CD4-positive, alpha-beta memory T cell (primary cell): ENCODE measurements around the gene NEAT1. TPM values are rescaled to one million over a fixed set of nuclear protein-coding genes. Genes with fewer than 3 reads are reported as not detected.

Source experiments
- CTCF ChIA-PET: fragments of 350-600 bp; sonication (Branson Sonifier 250); formaldehyde crosslinking; loops from one replicate; lab custom pipeline; 2021; ENCODE audit warnings: inconsistent platforms; ENCODE audit not compliant: partially characterized antibody; lab: Charles Lee
- POLR2A ChIA-PET: fragments of 350-600 bp; sonication (Branson Sonifier 250); formaldehyde crosslinking; loops from one replicate; lab custom pipeline; 2021; ENCODE audit not compliant: partially characterized antibody; lab: Charles Lee
- DNase-seq, 5 donors: peaks; one replicate each; pipeline versions ENCODE4 v3.0.0 to v3.0.0-alpha.2; 2020 to 2022; ENCODE audit warnings: mixed read lengths in 1 of 5
- H3K27ac ChIP-seq: one replicate; pipeline ENCODE4 v1.7.0; 2013; ENCODE audit warnings: low read depth, low read length
- H3K27me3 ChIP-seq: 2 replicates; pipeline ENCODE4 v1.7.0; 2013; ENCODE audit warnings: mild to moderate bottlenecking, low read length, moderate library complexity; ENCODE audit not compliant: insufficient read depth
- H3K36me3 ChIP-seq: 2 replicates; pipeline ENCODE4 v1.7.0; 2013; ENCODE audit warnings: mild to moderate bottlenecking, low read length, moderate library complexity; ENCODE audit not compliant: insufficient read depth
- H3K4me1 ChIP-seq: 2 replicates; pipeline ENCODE4 v1.7.0; 2013; ENCODE audit warnings: mild to moderate bottlenecking, low read length, moderate library complexity; ENCODE audit not compliant: insufficient read depth
- H3K4me3 ChIP-seq, 2 donors: one replicate each; pipeline ENCODE4 v1.7.0; 2013; ENCODE audit warnings: low read length in 2 of 2, mild to moderate bottlenecking in 1 of 2
- H3K9me3 ChIP-seq, 2 donors: one replicate each; pipeline ENCODE4 v1.7.0; 2013; ENCODE audit warnings: low read length in 2 of 2, control low read depth in 1 of 2; ENCODE audit not compliant: control insufficient read depth in 1 of 2
- H3K27ac Mint-ChIP-seq, 7 donors: one replicate each; pipeline ENCODE4 v1.8.0; 2020 to 2021; ENCODE audit warnings: mixed read lengths in 7 of 7, mild to moderate bottlenecking in 6 of 7, inconsistent platforms in 3 of 7, moderate library complexity in 3 of 7
- H3K27me3 Mint-ChIP-seq, 2 donors: one replicate each; pipeline ENCODE4 v1.8.0; 2020 to 2021; ENCODE audit warnings: mixed read lengths in 2 of 2
- H3K36me3 Mint-ChIP-seq, 2 donors: one replicate each; pipeline ENCODE4 v1.8.0; 2020 to 2021; ENCODE audit warnings: mixed read lengths in 2 of 2, inconsistent platforms in 1 of 2, mild to moderate bottlenecking in 1 of 2
- H3K4me1 Mint-ChIP-seq, 4 donors: one replicate each; pipeline ENCODE4 v1.8.0; 2020 to 2021; ENCODE audit warnings: mixed read lengths in 4 of 4, mild to moderate bottlenecking in 1 of 4
- H3K4me3 Mint-ChIP-seq, 8 donors: one replicate each; pipeline ENCODE4 v1.8.0; 2020 to 2021; ENCODE audit warnings: mixed read lengths in 8 of 8, mild to moderate bottlenecking in 7 of 8, moderate library complexity in 6 of 8, inconsistent platforms in 3 of 8
- H3K9me3 Mint-ChIP-seq, 8 donors: one replicate each; pipeline ENCODE4 v1.8.0; 2020 to 2021; ENCODE audit warnings: mixed read lengths in 8 of 8, mild to moderate bottlenecking in 5 of 8, inconsistent platforms in 3 of 8, moderate library complexity in 1 of 8
- intact Hi-C: fragments of 100-400 bp; cut with micrococcal nuclease; formaldehyde crosslinking; loops from one replicate; pipeline ENCODE4 v1.15.1; 2023
- polyA plus RNA-seq, 2 donors: library from polyadenylated mRNA; unstranded; fragments of 300-500 nt; fragmentation: Illumina TruSeq; gene quantifications; one replicate each; pipeline ENCODE4 v1.2.3, GENCODE V29; 2021
- total RNA-seq, 2 experiments: library from RNA; stranded (reverse); gene quantifications; one replicate each; pipeline ENCODE4 v1.2.3, GENCODE V29; 2021

NEAT1 gene
- total and polyA plus RNA-seq, 4 experiments from 2014 or later, result 2.3 to 687 (median 344) TPM

DNA sequence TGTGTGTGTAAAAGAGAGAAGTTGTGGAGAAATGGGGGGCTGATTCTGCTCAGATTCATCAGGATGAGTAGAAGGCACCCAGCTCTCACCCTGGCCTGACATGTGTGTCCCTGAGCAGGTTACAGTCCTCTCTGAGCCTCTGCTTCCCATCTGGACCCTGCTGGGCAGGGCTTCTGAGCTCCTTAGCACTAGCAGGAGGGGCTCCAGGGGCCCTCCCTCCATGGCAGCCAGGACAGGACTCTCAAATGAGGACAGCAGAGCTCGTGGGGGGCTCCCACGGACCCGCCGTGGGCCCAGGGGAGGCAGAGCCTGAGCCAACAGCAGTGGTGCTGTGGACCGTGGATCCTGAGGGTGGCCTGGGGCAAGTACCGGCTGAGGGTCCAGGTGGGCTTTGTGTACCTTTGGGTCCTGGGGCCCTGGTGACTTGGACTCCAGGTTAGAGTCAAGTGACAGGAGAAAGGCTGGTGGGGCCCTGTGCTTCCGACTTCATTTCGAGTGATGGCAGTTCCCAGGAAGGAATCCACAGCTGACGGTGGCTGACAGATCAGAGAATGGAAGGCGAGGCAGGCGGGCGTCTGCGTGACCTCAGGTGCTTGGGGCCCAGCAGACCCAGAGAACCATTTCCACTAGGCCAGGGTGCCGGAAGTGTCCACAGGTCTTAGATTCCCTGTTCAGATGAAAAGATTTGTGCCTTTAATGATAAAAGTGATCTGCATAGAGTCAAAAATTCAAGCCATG is 21.9 kb downstream of the NEAT1 start:
- peaks cover 28% of the 10 kb centered on the region for H3K4me1 ChIP-seq
- peak overlapping the region in 5 of 7 donors; percentile 66 to 84 (median 74) for H3K27ac Mint-ChIP-seq
- H3K4me3 Mint-ChIP-seq, result no peak overlapping the region
- H3K27ac ChIP-seq, result no peak overlapping the region
- H3K4me3 ChIP-seq, result no peak overlapping the region
- H3K4me1 Mint-ChIP-seq, result peaks cover 16 to 48% (median 34%) of the 10 kb centered on the region in 4 donors
- DNase-seq, result no peak
- H3K9me3 Mint-ChIP-seq, result peaks cover 0 to 4% (median 0%) of the 10 kb centered on the region in 8 donors
- H3K27me3 Mint-ChIP-seq, result no peaks in the 10 kb centered on the region
- peaks cover 32% of the 10 kb centered on the region for H3K36me3 ChIP-seq
- H3K27me3 ChIP-seq, result no peaks in the 10 kb centered on the region
- peaks cover 20 to 36% of the 10 kb centered on the region in 2 donors for H3K36me3 Mint-ChIP-seq
- POLR2A ChIA-PET, result interaction anchor here (0.7 to 11.6 kb wide), 8 partner anchors 8 to 419 kb away, joined by 3 to 224 read pairs (median 23); partner anchors contain the start of genes MALAT1 and NEAT1
- CTCF ChIA-PET, result interaction anchor here (2.6 kb wide), 1 partner anchor 28 kb away, joined by 11 read pairs; no protein-coding TSS in a partner anchor
- intact Hi-C loops, result no loop called here
- no peaks in the 10 kb centered on the region for H3K9me3 ChIP-seq

DNA sequence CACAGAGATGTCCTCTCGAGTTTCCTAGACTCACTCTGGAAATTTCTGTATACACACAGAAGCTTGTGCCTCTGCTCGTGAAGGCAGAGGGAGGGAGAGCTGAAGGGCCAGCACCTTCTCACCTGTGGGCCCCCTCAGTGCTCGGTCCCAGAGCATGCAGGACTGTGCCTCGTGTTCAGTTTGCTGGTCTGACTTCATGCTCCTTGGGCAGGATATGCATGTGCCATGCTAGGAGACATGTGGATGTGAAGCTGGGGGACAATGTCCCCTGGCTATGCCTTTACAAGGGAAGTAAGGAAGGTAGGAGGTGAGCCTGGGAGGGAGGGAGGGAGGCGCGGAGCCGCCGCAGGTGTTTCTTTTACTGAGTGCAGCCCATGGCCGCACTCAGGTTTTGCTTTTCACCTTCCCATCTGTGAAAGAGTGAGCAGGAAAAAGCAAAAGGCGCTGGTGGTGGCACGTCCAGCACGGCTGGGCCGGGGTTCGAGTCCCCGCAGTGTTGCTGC is 22.6 kb downstream of the NEAT1 start:
- peaks cover 20 to 32% of the 10 kb centered on the region in 2 donors for H3K36me3 Mint-ChIP-seq
- peaks cover 29% of the 10 kb centered on the region for H3K36me3 ChIP-seq
- H3K27ac Mint-ChIP-seq, result peak overlapping the region in 6 of 7 donors; percentile 35 to 84 (median 68)
- no peaks in the 10 kb centered on the region for H3K27me3 ChIP-seq
- H3K9me3 Mint-ChIP-seq, result peaks cover 0 to 6% (median 0%) of the 10 kb centered on the region in 8 donors
- CTCF ChIA-PET, result interaction anchor here (0.6 to 2.6 kb wide), 2 partner anchors 29 to 79 kb away, joined by 3 to 11 read pairs; no protein-coding TSS in a partner anchor
- POLR2A ChIA-PET, result interaction anchor here (1.2 to 11.6 kb wide), 6 partner anchors 8 to 60 kb away, joined by 3 to 224 read pairs (median 32); partner anchors contain the start of genes MALAT1 and NEAT1
- no peak for DNase-seq
- H3K27me3 Mint-ChIP-seq, result no peaks in the 10 kb centered on the region
- H3K4me3 ChIP-seq, result no peak overlapping the region
- H3K9me3 ChIP-seq, result no peaks in the 10 kb centered on the region
- no peak overlapping the region for H3K27ac ChIP-seq
- peaks cover 22% of the 10 kb centered on the region for H3K4me1 ChIP-seq
- peaks cover 12 to 42% (median 29%) of the 10 kb centered on the region in 4 donors for H3K4me1 Mint-ChIP-seq
- H3K4me3 Mint-ChIP-seq, result no peak overlapping the region
- intact Hi-C loops, result no loop called here

DNA sequence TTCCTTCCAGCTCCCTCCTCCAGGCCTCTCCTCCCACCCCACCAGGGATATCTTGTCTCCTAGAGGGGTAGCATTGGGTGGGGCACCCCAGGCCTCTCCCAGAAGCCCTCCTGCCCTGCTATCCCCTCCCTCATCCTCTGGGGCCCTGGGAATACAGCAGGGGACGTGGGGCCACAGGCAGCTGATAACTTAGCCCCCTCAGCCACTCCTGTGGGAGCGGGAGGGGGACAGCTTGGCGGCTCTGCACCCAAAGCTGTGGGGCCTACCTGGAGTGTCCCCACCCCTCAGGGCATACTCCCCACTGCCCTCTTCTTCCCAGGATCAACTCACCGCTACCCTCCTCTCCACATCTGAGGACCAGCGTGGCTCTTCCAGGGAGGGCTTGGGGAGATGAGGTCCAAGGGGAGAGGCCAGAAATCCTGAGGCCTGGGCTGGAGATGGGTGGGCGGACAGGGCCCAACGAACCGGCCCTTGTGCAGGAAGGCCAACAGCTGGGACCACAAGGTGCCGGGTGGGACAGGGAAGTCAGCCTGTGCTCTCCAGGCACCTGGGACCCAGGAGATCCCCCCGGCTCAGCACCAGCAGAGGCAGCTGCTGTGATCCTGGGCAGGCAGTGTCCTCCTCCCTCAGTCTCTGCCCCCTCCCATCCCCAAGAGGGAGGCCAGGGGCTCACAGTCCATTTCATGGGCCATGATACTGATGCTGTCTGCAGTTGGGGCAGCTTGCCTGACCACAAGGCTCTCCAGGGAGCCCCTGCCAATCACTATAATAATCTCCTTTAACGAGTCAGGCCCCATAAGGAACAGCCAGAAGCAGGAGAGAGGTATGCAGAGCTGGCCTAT is 23.2 kb downstream of the NEAT1 start:
- Histone ChIP-seq H3K27ac (no peak overlapping the region), H3K27me3 (no peaks in the 10 kb centered on the region), H3K36me3 (peaks cover 29% of the 10 kb centered on the region), H3K9me3 (no peaks in the 10 kb centered on the region), H3K4me1 (peaks cover 15% of the 10 kb centered on the region), H3K4me3 (no peak overlapping the region)
- H3K9me3 Mint-ChIP-seq, result peaks cover 0 to 6% (median 0%) of the 10 kb centered on the region in 8 donors
- intact Hi-C loops, result no loop called here
- no peaks in the 10 kb centered on the region for H3K27me3 Mint-ChIP-seq
- CTCF ChIA-PET, result interaction anchor here (0.6 to 2.6 kb wide), 2 partner anchors 29 to 80 kb away, joined by 3 to 11 read pairs; no protein-coding TSS in a partner anchor
- peak overlapping the region in 6 of 7 donors; percentile 12 to 76 (median 62) for H3K27ac Mint-ChIP-seq
- H3K4me3 Mint-ChIP-seq, result no peak overlapping the region
- POLR2A ChIA-PET, result interaction anchor here (1.1 to 11.6 kb wide), 8 partner anchors 9 to 59 kb away, joined by 3 to 224 read pairs (median 23); partner anchors contain the start of genes FRMD8, MALAT1 and NEAT1
- peaks cover 18 to 31% of the 10 kb centered on the region in 2 donors for H3K36me3 Mint-ChIP-seq
- H3K4me1 Mint-ChIP-seq, result peaks cover 8 to 35% (median 24%) of the 10 kb centered on the region in 4 donors
- no peak for DNase-seq

DNA sequence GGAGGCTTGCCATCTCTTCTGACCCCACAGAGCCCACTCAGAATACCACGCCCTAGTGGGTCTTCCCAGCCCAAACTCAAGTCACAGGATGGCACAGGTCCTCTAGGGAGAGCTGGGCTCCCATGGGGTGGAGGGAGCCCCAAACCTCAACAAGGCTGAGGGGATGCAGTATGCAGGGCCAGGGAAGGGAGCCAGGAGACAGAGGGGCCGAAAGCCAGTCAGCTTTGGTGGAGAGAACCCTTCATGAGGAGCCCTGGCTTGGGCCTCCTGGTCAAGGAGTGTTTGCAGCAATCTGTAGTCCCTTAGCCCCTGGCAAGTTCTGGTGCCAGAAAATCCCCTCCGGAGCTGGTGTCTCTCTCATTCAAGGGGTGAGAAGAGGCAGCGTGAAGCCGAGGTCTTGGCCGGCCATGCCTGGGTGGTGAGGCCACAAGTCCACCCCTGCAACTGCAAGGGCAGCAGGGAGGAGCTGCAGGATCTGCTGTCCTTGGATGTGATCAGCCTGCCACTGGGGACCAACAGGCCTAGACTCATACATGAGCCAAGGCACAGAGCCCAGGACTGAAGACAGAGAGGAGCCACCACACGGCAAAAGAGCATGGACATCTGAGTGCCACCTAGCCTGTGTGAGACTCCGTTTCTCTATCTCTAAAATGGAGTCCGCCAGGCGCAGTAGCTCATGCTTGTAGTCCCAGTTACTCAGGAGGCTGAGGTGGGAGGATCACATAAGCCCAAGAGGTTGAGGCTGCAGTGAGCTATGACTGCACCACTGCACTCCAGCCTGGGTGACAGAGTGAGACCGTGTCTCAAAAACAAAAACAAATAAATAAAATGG is 24.1 kb downstream of the NEAT1 start:
- peaks cover 4 to 28% (median 18%) of the 10 kb centered on the region in 4 donors for H3K4me1 Mint-ChIP-seq
- ChIA-PET CTCF (interaction anchor here (1.1 to 2.6 kb wide), 4 partner anchors 14 to 71 kb away, joined by 3 to 11 read pairs (median 3); no protein-coding TSS in a partner anchor), POLR2A (interaction anchor here (1.1 to 11.6 kb wide), 9 partner anchors 9 to 64 kb away, joined by 3 to 224 read pairs (median 23); partner anchors contain the start of genes FRMD8, MALAT1 and NEAT1)
- no peaks in the 10 kb centered on the region for H3K27me3 ChIP-seq
- H3K36me3 ChIP-seq, result peaks cover 28% of the 10 kb centered on the region
- H3K9me3 Mint-ChIP-seq, result peaks cover 0 to 6% (median 0%) of the 10 kb centered on the region in 8 donors
- no peaks in the 10 kb centered on the region for H3K9me3 ChIP-seq
- intact Hi-C loops, result no loop called here
- H3K27me3 Mint-ChIP-seq, result no peaks in the 10 kb centered on the region
- no peak overlapping the region for H3K27ac ChIP-seq
- H3K4me3 Mint-ChIP-seq, result no peak overlapping the region
- peaks cover 8% of the 10 kb centered on the region for H3K4me1 ChIP-seq
- no peak overlapping the region for H3K4me3 ChIP-seq
- peaks cover 15 to 25% of the 10 kb centered on the region in 2 donors for H3K36me3 Mint-ChIP-seq
- H3K27ac Mint-ChIP-seq, result peak overlapping the region; percentile 22 to 81 (median 61)
- DNase-seq, result no peak

GRCh38 chr11:65448074-65448417 is 25.4 kb downstream of the NEAT1 start:
- Histone ChIP-seq H3K27ac (no peak overlapping the region), H3K9me3 (no peaks in the 10 kb centered on the region)
- POLR2A ChIA-PET, result interaction anchor here (1.3 to 11.6 kb wide), 7 partner anchors 11 to 57 kb away, joined by 3 to 224 read pairs (median 23); partner anchors contain the start of genes MALAT1 and NEAT1

More at GRCh38 chr11:65448074-65448417, 25.4 kb downstream of the NEAT1 start:
- Histone ChIP-seq H3K36me3 (peaks cover 20% of the 10 kb centered on the region), H3K4me3 (no peak overlapping the region), H3K4me1 (no peaks in the 10 kb centered on the region), H3K27me3 (no peaks in the 10 kb centered on the region)
- peaks cover 10 to 20% of the 10 kb centered on the region in 2 donors for H3K36me3 Mint-ChIP-seq
- peaks cover 3 to 19% (median 8%) of the 10 kb centered on the region in 4 donors for H3K4me1 Mint-ChIP-seq
- DNase-seq, result no peak
- no peaks in the 10 kb centered on the region for H3K27me3 Mint-ChIP-seq
- H3K4me3 Mint-ChIP-seq, result no peak overlapping the region
- H3K27ac Mint-ChIP-seq, result peak overlapping the region in 5 of 7 donors; percentile 15 to 77 (median 46)
- CTCF ChIA-PET, result interaction anchor here (1.1 to 2.6 kb wide), 4 partner anchors 16 to 68 kb away, joined by 3 to 9 read pairs (median 3); no protein-coding TSS in a partner anchor
- intact Hi-C loops, result no loop called here
- H3K9me3 Mint-ChIP-seq, result peaks cover 0 to 6% (median 0%) of the 10 kb centered on the region in 8 donors
